Left lobe of liver (tissue), 2 donors: ENCODE data around the gene RHOB. TPM values are rescaled to one million over a fixed set of nuclear protein-coding genes. Genes with fewer than 3 reads are reported as not detected.
"Not testable (repeated sequence)": the region's sequence is repeated elsewhere in the genome, so short reads cannot be mapped to it uniquely, and the experiment has no call there.

ENCODE experiments used
- ATAC-seq: fragments of 200-7000 bp; cut with Tn5 transposase; one replicate; pipeline ENCODE4 v1.9.1; 2020; ENCODE audit warnings: mild to moderate bottlenecking, moderate library complexity
- DNase-seq: peaks from one replicate; pipeline ENCODE4 v3.0.0-alpha.2; 2020; ENCODE audit warnings: low spot score
- total RNA-seq: library from RNA; stranded (reverse); gene quantifications from one replicate; pipeline ENCODE4 v1.2.1, GENCODE V29; 2021
- donor health status: DM: no; HTN: no; CAD: no; lungs with moderate emphysema.
- donor health status: DM: no; HTN: yes; CAD: no.

Gene RHOB
- total RNA-seq, 1 donor from 2014 or later = 250 TPM

DNA sequence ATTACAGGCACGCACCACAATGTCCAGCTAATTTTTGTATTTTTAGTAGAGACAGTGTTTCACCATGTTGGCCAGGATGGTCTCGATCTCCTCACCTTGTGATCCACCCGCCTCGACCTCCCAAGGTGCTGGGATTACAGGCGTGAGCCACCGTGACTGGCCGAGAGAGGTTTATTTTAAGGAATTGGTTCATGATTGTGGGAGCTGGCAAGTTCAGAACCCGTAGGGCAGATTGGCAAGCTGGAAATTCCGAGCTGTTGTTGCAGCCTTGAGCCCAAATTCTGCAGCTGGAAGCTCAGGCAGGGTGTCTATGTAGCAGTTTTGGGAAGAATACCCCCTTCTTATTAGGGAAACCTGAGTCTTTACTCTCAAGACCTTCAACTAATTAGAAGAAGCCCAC is 11.4 kb upstream of the RHOB start:
- DNase-seq, ATAC-seq: not testable (repeated sequence)

DNA sequence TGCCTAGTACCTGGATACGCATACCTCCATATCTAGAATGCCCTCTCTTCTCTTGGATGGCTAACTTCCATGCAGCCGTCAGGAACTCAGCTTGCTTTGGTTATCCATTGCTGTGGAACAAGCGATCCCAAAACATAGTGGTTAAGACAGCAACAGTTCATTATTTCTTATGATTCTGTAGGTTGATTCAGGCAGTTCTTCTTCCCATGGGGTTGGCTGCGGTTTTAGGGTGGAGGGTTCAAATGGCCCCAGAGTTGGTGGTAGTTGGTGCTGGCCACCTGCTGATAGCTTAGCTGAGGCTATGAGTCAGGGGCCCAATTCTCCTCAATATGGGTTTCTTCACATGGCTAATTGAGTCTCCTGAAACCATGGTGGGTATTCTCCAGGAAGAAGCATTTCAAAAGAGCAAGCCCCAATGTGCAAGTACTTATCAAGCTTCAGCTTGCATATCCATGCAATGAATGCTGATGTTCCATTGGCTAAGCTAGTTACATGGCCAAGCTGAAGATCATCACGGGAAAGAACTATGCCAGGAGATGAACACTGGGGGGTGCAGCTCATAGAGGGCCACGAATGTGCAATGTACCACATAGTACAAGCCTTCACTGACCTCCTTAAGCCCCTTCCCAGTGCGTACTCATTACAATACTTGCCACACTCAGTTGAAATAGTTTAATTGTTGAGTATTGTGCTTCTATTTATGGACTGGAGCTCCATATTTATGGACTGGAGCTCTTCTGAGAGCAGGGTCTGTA is 10.0 kb upstream of the RHOB start:
- ATAC-seq = no peak
- DNase-seq = peak; percentile 15

DNA sequence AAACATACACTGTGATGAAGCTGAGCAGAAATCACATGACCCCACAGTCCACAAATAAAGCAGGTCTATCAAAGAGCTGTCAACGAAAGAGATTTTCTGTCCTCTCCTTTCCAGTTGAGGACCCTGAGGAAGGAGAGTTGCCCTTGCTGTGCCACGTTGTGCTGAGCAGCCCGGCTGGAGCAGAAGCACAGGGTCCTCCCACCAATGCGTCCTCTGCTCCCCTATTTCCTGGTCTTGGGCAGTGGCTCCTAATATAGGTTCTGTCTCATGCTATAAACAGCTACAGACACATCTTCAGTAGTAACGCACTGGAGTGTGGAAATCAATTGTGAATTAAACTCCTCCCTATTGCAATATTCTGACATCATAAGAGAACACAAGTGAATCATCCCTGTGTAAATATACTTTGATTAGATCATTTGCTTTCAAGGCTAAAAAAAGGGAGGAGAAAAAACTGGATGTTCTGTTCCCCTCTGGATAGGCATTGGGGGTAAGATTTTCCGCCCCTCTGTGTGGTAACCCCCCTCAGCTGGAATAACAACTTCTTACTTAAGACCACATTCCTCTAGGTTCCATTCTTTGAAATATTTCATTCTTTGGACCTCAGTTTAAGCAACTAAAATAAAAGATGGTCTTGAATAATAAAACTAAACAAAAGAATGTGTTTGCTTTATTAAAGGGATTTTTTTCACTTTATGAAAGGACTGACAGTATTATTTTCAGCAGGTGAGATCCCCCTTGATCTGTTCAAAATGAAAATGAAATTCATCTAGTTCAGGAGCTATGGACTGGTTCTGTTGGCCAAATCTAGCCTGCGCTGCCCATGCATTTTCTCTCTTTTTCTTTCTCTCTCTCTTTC is 8.3 kb upstream of the RHOB start:
- peak; percentile 51 for DNase-seq
- ATAC-seq = peak; percentile 71

DNA sequence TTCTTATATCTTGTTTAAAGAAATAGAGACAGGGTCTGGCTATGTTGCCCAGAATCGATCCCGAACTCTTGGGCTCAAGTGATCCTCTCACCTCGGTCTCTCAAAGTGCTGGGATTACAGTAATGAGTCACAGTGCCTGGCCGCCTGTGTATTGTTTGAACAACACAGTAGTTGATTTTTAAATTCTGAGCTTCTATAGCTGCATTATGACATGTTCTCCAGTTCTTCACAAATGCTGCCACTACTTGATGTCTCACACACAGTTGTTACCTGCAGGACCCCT is 7.7 kb upstream of the RHOB start:
- peak; percentile 46 for DNase-seq
- no peak for ATAC-seq

DNA sequence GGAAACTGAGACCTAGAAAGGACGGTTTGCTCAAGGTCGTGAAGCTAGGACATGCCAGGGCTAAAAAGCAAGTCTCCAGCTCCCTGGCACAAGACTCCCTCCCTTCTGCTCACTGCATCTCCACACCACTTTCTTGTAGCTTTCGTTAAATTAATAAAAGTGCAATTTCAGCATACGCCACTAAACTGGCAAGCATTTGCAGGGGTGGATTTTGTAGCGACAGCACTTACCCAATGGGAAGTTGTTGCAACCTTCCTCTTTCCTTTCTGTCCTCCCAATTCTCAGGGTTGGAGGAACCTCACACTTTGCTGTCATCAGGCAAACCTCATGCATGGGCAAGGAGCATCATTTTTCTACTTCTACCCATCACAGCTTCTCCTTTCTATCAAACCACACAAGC is 7.4 kb upstream of the RHOB start:
- ATAC-seq (peak; percentile 11), DNase-seq (no peak)

DNA sequence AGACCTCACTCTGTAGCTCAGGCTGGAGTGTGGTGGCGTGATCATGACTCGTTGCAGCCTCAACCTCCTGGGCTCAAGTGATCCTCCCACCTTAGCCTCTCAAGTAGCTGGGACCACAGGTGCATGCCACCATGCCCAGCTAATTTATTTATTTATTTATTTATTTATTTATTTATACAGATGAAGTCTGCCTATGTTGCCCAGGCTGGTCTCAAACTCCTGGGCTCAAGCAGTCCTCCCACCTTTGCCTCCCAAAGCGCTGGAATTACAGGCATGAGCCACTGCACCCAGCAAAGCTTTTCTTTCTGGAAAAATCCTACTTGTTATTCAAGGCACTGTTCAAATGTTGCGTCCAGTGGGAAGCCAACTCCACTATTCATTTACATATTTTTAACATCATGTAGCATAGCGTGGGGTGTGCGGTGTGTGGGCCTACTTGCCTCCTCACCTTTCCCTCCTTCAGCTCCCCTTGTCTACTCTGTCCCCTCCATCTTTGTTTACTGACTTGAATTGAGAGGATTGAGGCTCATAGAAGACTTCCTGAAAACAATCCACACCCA is 6.8 kb upstream of the RHOB start:
- ATAC-seq (no peak), DNase-seq (peak; percentile 31)

DNA sequence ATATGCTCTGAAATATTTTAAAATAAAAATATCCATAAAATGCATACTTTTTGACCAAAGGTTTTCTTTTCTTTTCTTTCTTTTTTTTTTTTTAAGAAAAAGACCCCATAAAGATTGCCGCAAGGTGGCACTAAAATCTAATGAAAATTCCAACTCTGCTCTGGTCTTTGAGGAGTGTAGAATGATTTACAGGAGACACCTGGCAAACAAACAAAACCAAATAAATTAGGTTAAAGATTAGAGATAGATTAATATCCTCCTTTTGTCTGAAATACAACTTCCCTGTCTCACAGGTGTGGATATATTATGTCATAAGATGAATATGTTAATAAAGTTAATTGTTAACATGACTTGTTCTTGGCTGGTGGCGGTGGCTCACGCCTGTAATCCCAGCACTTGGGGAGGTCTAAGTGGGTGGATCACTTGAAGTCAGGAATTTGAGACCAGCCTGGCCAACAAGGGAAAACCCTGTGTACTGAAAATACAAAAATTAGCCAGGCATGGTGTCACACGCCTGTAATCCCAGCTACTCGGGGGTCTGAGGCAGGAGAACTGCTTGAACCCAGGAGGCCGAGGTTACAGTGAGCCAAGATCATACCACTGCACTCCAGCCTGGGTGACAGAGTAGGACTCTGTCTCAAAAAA is 3.5 kb upstream of the RHOB start:
- DNase-seq (peak; percentile 66), ATAC-seq (peak; percentile 6)

DNA sequence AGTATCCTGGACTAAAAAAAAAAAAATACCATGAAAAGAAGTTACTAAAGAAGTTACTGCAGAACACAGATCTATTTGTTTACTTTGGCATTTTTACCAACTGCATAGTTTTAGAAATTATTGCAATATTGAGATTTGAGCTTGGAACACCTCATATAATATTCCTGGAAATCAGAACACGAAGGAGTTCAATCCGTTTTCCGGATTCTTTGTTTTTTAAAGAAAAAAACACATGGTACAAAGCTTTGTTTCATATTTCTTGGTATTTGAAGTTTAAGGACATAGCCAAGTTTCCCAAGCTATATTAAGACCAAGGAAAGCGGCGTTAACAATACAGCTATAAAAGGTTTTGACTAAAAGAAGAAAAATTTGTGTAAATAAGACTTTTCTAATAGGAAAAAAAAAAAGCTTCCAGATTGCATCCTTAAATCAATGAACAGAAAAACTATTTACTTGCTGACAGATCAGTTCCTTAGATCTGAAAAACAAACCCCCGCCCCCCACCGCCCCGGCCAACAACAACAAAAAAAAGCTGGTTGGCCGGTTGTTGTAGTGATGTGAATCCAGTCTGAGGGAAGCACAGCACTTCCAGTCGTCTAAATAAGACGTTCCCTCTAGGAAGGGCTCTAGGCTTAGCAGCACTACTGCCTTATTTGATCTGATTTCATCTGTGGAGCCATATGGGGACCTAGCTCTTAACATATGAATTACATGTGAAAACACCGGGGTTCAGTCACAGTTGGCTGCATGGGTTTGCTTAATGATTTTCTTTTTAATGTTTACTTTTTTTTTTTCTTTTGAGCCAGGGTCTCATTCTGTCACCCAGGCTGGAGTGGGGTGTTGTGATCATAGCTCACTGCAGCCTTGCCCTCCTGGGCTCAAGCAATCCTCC is 2.5 kb upstream of the RHOB start:
- ATAC-seq (no peak), DNase-seq (no peak)

DNA sequence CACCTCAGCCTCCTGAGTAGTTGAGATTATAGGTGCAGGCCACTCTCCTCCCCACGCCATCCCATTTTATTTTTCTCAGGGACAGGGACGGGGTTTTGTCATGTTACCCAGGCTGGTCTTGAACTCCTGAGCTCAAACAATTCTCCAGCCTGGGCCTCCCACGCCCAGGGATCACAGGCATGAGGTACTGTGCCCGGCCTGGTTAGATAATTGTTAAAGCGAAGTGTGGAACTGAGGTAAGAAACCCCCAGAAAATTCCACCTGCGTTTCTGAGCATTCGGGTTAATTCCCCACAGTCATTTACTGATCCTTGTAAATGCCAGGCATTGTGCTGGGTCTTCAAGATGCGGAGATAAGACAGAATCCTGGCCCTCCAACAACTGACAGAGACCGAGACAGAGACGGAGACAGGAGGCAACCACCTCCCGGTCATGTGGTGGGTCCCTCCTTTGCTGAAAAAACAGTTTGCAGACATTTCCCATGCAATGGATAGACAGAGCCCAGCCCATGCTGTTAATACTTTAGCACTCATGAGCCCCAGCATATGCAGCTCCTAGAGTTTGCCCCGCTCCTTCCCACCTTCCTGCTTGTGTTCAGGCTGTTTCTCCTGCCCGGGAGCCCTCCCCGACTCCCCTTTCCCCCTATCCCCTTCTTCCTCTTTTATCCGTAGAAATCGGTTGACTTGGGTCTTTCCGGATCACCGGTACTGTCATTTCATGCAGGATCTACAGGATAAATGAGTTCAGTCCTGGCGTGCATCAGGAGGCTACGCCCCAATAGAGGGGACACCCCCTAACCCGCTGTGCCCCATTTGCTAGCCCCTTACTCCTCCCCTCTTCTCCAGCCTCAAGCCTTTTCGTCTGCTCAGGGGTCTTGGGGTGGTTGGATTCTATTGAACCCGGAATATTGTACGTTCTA is 1.6 kb upstream of the RHOB start:
- peak; percentile 46 for DNase-seq
- ATAC-seq = no peak

DNA sequence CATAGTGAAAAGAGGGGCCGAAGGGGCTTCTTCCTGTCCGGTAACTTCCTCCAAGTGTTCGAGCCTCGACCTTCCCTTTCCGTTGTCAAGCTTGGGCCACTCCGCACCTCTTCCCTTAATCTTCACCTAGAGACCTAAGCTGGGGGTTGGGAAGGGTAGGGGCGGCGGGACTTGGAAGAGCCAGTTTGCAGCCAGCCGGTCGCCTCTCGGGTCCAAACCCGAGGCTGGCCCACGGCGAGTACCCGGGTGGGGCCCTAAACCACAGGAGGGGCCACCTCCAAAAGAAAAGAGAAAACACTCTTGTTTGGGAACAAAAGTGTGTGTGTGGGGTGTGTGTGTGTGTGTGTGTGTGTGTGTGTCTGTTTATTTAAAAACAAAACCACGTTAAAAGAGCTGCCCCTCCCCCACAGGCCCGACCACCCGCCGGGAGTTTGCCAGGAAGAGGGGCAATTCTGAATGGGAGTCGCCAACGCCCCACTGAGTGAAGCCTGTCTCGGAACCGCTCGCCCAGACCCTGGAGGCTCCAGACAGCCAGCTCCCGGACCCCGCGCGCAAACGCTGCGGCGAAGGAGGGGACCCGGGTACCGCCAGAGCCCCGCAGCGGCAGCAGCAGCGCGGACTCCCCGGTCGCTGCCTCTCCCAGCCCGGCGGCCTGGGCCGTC is 488 bp upstream of the RHOB start:
- DNase-seq (no peak), ATAC-seq (no peak)

DNA sequence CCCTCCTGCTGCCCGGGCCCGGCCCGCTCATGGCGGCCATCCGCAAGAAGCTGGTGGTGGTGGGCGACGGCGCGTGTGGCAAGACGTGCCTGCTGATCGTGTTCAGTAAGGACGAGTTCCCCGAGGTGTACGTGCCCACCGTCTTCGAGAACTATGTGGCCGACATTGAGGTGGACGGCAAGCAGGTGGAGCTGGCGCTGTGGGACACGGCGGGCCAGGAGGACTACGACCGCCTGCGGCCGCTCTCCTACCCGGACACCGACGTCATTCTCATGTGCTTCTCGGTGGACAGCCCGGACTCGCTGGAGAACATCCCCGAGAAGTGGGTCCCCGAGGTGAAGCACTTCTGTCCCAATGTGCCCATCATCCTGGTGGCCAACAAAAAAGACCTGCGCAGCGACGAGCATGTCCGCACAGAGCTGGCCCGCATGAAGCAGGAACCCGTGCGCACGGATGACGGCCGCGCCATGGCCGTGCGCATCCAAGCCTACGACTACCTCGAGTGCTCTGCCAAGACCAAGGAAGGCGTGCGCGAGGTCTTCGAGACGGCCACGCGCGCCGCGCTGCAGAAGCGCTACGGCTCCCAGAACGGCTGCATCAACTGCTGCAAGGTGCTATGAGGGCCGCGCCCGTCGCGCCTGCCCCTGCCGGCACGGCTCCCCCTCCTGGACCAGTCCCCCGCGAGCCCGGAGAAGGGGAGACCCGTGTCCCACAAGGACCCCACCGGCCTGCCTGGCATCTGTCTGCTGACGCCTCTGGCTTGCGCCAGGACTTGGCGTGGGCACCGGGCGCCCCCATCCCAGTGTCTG is 767 bp downstream of the RHOB start:
- DNase-seq (peak; percentile 60), ATAC-seq (peak; percentile 7)

DNA sequence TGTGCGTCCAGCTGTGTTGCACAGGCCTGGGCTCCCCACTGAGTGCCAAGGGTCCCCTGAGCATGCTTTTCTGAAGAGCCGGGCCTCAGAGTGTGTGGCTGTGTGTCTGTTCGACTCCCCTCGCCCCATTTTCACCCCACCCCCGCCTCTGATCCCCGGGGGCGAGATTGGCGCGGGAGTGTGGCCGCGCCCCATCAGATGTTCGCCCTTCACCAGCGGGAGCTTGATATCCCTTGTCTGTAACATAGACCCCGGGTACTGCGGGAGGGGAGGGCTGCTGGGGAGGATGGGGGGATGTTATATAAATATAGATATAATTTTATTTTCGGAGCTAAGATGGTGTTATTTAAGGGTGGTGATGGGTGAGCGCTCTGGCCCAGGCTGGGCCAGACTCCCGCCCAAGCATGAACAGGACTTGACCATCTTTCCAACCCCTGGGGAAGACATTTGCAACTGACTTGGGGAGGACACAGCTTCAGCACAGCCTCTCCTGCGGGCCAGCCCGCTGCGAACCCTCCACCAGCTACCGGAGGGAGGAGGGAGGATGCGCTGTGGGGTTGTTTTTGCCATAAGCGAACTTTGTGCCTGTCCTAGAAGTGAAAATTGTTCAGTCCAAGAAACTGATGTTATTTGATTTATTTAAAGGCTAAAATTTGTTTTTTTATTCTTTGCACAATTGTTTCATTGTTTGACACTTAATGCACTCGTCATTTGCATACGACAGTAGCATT is 1.5 kb downstream of the RHOB start:
- ATAC-seq = peak; percentile 2
- peak; percentile 60 for DNase-seq

DNA sequence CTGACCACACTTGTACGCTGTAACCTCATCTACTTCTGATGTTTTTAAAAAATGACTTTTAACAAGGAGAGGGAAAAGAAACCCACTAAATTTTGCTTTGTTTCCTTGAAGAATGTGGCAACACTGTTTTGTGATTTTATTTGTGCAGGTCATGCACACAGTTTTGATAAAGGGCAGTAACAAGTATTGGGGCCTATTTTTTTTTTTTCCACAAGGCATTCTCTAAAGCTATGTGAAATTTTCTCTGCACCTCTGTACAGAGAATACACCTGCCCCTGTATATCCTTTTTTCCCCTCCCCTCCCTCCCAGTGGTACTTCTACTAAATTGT is 2.1 kb downstream of the RHOB start:
- DNase-seq (no peak), ATAC-seq (no peak)

DNA sequence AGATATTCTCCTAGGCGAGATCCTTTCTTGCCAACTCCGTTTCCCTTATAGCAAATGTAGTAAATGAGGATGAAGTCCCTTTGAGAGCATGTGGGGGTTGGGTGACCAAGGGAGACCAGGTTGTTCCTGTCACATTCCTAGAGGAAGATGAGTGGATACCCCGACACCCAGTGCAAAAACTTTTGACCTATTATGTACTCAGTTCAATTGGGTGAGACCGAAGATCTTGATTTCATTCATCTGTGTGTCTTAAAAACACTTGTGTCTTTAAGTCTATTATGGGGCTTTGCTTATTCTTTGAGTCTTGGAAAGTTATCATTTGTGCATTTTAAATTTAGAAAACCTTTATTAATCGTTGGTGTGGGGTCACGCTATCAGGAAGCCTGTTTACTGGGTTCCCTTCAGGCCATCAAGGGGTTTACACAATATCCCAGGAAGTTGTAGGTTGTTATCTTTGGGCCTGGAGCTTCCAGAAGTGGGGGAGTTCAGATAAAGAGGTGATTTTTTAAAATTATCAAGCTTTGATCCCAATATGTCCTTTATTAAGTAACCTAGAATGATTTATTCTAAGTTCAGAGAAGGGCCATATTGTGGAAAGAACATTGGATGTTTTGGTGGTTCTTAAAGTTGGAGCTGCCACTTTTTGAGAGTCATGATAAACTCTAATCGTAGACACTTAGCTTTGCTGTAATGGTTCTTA is 2.8 kb downstream of the RHOB start:
- DNase-seq (peak; percentile 52), ATAC-seq (no peak)

DNA sequence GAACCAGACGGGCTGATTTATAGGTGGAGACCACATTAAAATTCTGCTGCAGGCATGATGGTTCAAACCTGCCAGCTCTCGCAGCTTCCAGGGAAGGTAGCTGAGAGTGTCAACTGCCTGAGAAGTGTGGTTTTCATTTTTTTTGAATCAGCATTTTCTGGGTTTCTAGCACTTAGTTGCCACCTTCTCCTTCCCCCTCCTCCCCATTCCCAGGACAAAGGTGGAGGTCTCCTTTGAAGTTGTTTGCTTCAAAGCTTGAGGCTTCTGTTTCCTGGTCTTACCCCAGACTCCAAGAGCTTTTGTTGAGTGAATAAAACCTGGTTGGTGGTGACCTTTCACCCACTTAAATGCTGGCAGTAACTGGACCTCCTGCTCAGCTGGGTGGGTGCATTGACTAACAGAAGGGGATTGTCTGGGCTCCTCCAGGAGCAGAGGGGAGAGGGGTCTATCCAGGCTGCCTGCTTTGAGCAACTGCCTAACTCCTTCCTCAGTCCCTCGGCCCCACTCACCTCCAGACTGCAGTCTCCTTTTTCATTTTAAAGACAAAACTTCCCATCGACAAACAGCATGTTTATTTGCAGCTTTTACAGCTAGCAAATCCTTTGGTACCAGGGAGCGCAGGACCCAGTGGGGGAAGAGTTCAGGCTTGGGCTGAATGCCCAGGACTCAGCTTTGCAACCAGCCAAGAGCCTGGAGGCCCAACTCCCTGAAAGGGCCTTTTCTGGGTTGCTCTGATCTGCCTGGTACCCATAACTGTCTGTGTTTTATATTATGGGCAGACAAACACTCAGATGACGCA is 3.5 kb downstream of the RHOB start:
- DNase-seq (peak; percentile 78), ATAC-seq (peak; percentile 27)

DNA sequence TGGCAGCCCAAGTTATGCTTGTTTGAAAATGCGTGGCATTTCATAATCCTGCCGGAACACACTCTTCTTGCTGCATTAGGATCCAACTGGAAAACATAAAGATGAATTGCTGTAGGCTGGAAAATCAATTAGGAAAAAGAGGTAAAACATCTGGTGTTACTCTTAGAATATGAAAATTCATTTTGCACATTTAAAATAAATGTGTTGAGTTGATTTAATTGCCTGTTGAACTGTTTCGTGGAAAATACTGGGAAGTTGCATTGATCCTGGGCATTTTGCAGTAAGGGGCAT is 4.1 kb downstream of the RHOB start:
- ATAC-seq = no peak
- DNase-seq = no peak
